Type B pancreatic cell (in vitro differentiated cells): Measurements from ENCODE around the gene TXNIP. TPM values are rescaled to one million over a fixed set of nuclear protein-coding genes. Genes with fewer than 3 reads are reported as not detected.

Experiments used
- DNase-seq: peaks from one replicate; pipeline ENCODE4 v3.0.0; 2021; ENCODE audit warnings: mixed read lengths; ENCODE audit not compliant: unreplicated experiment; ENCODE audit errors: extremely low spot score
- H3K27ac Mint-ChIP-seq: 2 replicates; pipeline ENCODE4 v1.8.0; 2021; ENCODE audit warnings: mild to moderate bottlenecking, mixed read lengths
- H3K27me3 Mint-ChIP-seq: 2 replicates; pipeline ENCODE4 v1.8.0; 2021; ENCODE audit warnings: mixed read lengths
- H3K36me3 Mint-ChIP-seq: 2 replicates; pipeline ENCODE4 v1.8.0; 2021; ENCODE audit warnings: mixed read lengths
- H3K4me1 Mint-ChIP-seq: one replicate; pipeline ENCODE4 v1.8.0; 2021; ENCODE audit warnings: mixed read lengths; ENCODE audit not compliant: unreplicated experiment
- H3K4me3 Mint-ChIP-seq: 2 replicates; pipeline ENCODE4 v1.8.0; 2021; ENCODE audit warnings: mild to moderate bottlenecking, mixed read lengths
- H3K9me3 Mint-ChIP-seq: 2 replicates; pipeline ENCODE4 v1.8.0; 2021; ENCODE audit warnings: mixed read lengths
- total RNA-seq: library from RNA; stranded (reverse); gene quantifications from 2 replicates; pipeline ENCODE4 v1.2.1, GENCODE V29; 2021; ENCODE audit warnings: low replicate concordance
- TF ChIP-seq, protein P1 (sequence below): fragments of 200-600 bp; sonication (generic); conservative IDR thresholded peaks from 2 replicates; pipeline ENCODE4 v1.5.0; 2021; ENCODE audit warnings: antibody characterized with exemption, mild to moderate bottlenecking

Gene TXNIP
- total RNA-seq, 1 donor from 2014 or later = 96.7 TPM

DNA sequence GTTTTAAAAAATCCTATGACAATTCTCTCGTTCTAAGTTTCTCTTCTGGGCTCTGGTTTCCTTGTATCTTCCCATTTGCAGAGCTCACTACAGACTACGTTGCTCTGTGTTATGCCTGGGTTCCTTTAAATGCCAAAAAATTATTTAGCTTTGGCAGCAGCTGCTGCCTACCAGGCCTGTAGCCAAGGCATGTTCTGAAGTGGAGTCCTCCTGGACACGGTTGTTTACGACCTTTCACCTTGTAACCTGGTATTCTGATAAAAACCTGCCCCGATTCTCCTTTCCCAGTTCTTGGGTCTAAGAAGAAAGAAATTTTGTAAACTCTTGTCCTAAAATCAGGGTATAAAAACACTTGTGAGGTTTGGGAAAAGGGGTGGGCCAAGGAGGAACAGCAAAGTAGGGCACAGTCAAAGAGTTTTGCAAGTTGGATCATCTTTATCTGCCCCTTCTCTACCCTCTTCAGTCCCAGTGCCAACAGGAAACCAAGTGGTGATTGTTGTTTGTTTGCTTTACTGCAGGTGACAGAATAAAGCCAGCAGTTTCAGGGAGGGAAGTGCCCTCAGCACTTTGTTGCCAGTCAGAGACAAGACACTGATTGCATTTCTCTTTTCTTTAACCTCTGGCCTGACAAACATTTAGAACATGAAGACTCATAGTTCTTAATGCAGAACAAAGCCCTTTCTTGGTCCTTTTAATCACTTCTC, 3.1 kb upstream of the TXNIP start:
- TF ChIP-seq, protein P1, sequence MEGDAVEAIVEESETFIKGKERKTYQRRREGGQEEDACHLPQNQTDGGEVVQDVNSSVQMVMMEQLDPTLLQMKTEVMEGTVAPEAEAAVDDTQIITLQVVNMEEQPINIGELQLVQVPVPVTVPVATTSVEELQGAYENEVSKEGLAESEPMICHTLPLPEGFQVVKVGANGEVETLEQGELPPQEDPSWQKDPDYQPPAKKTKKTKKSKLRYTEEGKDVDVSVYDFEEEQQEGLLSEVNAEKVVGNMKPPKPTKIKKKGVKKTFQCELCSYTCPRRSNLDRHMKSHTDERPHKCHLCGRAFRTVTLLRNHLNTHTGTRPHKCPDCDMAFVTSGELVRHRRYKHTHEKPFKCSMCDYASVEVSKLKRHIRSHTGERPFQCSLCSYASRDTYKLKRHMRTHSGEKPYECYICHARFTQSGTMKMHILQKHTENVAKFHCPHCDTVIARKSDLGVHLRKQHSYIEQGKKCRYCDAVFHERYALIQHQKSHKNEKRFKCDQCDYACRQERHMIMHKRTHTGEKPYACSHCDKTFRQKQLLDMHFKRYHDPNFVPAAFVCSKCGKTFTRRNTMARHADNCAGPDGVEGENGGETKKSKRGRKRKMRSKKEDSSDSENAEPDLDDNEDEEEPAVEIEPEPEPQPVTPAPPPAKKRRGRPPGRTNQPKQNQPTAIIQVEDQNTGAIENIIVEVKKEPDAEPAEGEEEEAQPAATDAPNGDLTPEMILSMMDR = no peak
- DNase-seq = no peak
- peak overlapping the region; percentile 74 for H3K27ac Mint-ChIP-seq
- peaks cover 12% of the 10 kb centered on the region for H3K36me3 Mint-ChIP-seq
- peaks cover 33% of the 10 kb centered on the region for H3K4me1 Mint-ChIP-seq
- H3K9me3 Mint-ChIP-seq = no peaks in the 10 kb centered on the region
- no peaks in the 10 kb centered on the region for H3K27me3 Mint-ChIP-seq
- peak overlapping the region; percentile 52 for H3K4me3 Mint-ChIP-seq

DNA sequence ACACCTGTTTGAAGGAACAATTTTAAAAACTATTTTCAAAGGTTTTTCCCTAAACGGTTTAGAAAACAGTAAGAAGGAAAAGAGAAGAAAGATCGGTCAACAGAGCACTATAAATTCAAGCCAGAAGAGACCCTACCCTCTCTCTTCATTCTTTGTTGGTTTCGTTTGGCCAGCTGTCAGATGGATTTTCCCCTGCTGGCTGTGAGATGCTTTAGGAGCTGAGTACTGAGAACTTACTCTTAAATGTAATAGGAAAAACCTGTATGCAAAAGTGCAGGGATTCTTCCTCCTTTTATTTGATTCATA, 1.3 kb upstream of the TXNIP start:
- no peak for DNase-seq
- H3K36me3 Mint-ChIP-seq = peaks cover 30% of the 10 kb centered on the region
- no peaks in the 10 kb centered on the region for H3K27me3 Mint-ChIP-seq
- H3K4me3 Mint-ChIP-seq = peak overlapping the region; percentile 92
- H3K9me3 Mint-ChIP-seq = no peaks in the 10 kb centered on the region
- peak overlapping the region; percentile 89 for H3K27ac Mint-ChIP-seq
- peaks cover 44% of the 10 kb centered on the region for H3K4me1 Mint-ChIP-seq
- TF ChIP-seq, protein P1 = no peak

DNA sequence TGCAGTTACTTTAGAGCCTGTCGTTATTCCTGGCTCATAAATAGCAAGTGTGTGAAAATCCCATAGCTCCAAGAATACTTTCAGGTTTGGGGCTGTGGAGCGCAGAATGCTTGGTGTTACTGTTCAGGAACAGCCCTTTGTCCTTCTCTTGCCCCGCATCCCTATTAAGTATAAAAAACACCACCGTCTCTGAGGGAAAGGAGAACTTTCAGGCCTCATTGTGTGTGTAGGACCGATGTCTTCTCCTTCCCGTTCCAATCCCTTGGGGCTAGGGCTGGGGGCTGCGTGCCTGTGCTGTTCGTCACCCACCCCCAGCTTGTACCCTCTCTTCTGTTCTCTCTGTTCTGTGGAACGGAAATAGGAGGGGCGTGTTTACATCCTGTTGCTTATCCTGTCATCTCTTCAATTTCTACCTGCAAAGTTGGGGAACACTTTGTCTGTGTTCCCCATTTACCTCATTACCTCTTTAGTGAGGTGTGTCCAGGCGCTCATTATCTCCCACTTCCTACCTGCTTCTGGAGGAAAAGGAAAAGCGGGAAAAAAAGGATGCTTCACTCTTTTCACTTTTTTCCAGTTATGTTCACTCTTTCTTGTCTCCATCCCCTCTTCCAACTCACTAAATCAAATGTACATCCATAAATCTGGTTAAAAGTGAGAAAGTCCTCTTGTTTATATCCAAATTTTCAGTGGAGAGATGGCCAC, 788 bp upstream of the TXNIP start:
- Mint-ChIP-seq H3K4me3 (peak overlapping the region; percentile 92), H3K9me3 (no peaks in the 10 kb centered on the region), H3K4me1 (peaks cover 47% of the 10 kb centered on the region), H3K36me3 (peaks cover 32% of the 10 kb centered on the region), H3K27me3 (no peaks in the 10 kb centered on the region), H3K27ac (peak overlapping the region; percentile 89)
- TF ChIP-seq, protein P1 = no peak
- DNase-seq = no peak

DNA sequence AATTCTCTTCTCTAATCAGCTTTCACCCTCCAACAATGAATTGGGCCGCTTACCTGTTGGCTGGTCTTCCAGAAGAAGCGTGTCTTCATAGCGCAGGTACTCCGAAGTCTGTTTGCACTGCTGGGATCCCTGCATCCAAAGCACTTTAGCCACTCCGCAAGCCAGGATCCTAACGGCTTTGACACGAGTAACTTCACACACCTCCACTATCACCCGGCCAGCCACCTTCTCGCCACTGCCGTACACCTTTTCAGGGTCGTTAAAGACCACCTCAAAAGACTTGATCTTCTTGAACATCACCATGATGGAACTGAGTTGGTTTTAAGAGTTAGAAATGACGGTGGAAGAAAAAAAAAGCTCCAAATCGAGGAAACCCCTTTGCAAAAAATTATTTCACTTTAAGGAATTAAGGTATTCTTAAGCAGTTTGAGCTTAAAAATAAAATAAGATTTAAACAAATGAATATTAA, 381 bp downstream of the TXNIP start:
- H3K36me3 Mint-ChIP-seq = peaks cover 32% of the 10 kb centered on the region
- H3K9me3 Mint-ChIP-seq = no peaks in the 10 kb centered on the region
- peak overlapping the region; percentile 89 for H3K27ac Mint-ChIP-seq
- H3K4me1 Mint-ChIP-seq = peaks cover 50% of the 10 kb centered on the region
- no peak for DNase-seq
- H3K27me3 Mint-ChIP-seq = no peaks in the 10 kb centered on the region
- TF ChIP-seq, protein P1 = no peak
- peak overlapping the region; percentile 92 for H3K4me3 Mint-ChIP-seq

DNA sequence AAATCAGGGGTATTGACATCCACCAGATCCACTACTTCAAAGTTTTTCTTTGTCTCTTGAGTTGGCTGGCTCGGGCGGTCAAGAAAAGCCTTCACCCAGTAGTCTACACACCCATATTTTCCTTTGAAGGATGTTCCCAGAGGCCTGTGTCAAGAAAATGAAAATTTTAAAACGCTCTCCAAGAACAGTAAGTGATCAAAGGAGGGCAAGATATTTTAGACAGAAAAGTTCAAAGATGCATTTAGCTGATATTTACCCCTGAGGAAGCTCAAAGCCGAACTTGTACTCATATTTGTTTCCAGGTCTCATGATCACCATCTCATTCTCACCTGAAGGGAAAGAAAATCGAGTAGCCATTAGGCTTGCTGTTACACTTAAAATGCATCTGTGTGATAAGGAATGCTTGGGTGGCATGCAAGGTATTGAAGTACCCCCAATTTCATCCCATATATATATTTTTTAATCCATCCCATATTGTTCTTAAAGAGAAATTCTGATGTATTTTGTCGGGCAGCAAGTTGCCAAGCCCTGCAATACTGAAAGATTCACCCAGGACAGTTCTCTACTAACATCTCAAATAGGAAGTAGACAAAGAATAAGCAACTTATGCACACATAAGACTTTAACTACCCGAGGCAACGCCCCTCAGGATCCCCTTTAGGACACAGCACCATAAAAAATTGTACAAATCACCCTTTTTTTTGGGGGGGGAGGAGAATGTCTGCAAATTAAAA, 1.1 kb downstream of the TXNIP start:
- Mint-ChIP-seq H3K4me1 (peaks cover 54% of the 10 kb centered on the region), H3K27me3 (no peaks in the 10 kb centered on the region), H3K4me3 (peak overlapping the region; percentile 92), H3K36me3 (peaks cover 32% of the 10 kb centered on the region), H3K27ac (peak overlapping the region; percentile 89), H3K9me3 (no peaks in the 10 kb centered on the region)
- TF ChIP-seq, protein P1 = no peak
- no peak for DNase-seq
